Fibroblast of lung (primary cell): Measurements from ENCODE around the gene ZCCHC7.

ENCODE experiments used
- CTCF ChIP-seq, 2 donors: IDR thresholded peaks in 1 of 2; conservative IDR thresholded peaks in 1 of 2; 1 replicate in 1 of 2; 2 replicates in 1 of 2; pipeline ENCODE4 v1.5.1; 2011 to 2012; ENCODE audit warnings: low read length in 2 of 2, control low read depth in 1 of 2, inconsistent platforms in 1 of 2, low read depth in 1 of 2, mild to moderate bottlenecking in 1 of 2
- EZH2 ChIP-seq: IDR thresholded peaks from 2 replicates; pipeline ENCODE4 v1.5.1; 2012; ENCODE audit warnings: low read length, control low read depth, mild to moderate bottlenecking; ENCODE audit errors: missing control alignments

GRCh38 chr9:37134166-37134565 is 13.8 kb downstream of the ZCCHC7 start:
- TF ChIP-seq EZH2 (no peak), CTCF (conservative IDR thresholded peaks at IDR 0.05 in 1 of 2, IDR thresholded peaks at IDR 0.05 in 1 of 2; ENCODE audit: low read depth in 1 of 2, low read length in 2 of 2) (no peak)
